Keratinocyte (primary cell): ENCODE results near the gene FOXO1. TPM values are rescaled to one million over a fixed set of nuclear protein-coding genes. Genes with fewer than 3 reads are reported as not detected.

ENCODE experiments used
- DNase-seq: peaks from one replicate; pipeline ENCODE4 v3.0.0-alpha.2; 2011; ENCODE audit warnings: low read depth, missing footprints, low spot score
- FAIRE-seq: peaks from 2 replicates; lab custom pipeline; 2011; peaks lifted over from hg19 to GRCh38; lab: Jason Lieb, UNC
- H2AFZ ChIP-seq: 2 replicates; pipeline ENCODE4 v1.6.0; 2012; ENCODE audit warnings: low read length, control low read depth, inconsistent platforms; ENCODE audit not compliant: control insufficient read depth
- H3K27ac ChIP-seq: 2 replicates; pipeline ENCODE4 v1.5.1; 2011; ENCODE audit warnings: low read length; ENCODE audit not compliant: control insufficient read depth, insufficient read depth
- H3K27me3 ChIP-seq: 3 replicates; pipeline ENCODE4 v1.6.0; 2011; ENCODE audit warnings: low read length; ENCODE audit not compliant: control insufficient read depth, insufficient read depth; ENCODE audit errors: extremely low read depth
- H3K36me3 ChIP-seq, 2 experiments: 2 replicates in 1 of 2; 3 replicates in 1 of 2; pipeline ENCODE4 v1.5.1; 2011; ENCODE audit warnings: low read length in 2 of 2, mild to moderate bottlenecking in 1 of 2; ENCODE audit not compliant: control insufficient read depth in 2 of 2, insufficient read depth in 2 of 2; ENCODE audit errors: extremely low read depth in 1 of 2
- H3K4me1 ChIP-seq: 3 replicates; pipeline ENCODE4 v1.5.1; 2011; ENCODE audit warnings: low read length; ENCODE audit not compliant: control insufficient read depth, insufficient read depth; ENCODE audit errors: extremely low read depth
- H3K4me2 ChIP-seq: 3 replicates; pipeline ENCODE4 v1.6.0; 2011; ENCODE audit warnings: low read depth, low read length; ENCODE audit not compliant: control insufficient read depth, insufficient read depth; ENCODE audit errors: extremely low read depth
- H3K4me3 ChIP-seq, 3 experiments: fragments of 200-600 bp in 1 of 3; sonication (generic) in 1 of 3; 2 replicates in 2 of 3; 3 replicates in 1 of 3; pipeline ENCODE4 v1.5.1; 2011 to 2016; ENCODE audit warnings: low read length in 3 of 3, mild to moderate bottlenecking in 3 of 3, control low read depth in 2 of 3, inconsistent platforms in 1 of 3, low read depth in 1 of 3, mixed read lengths in 1 of 3, mixed run types in 1 of 3, moderate library complexity in 1 of 3; ENCODE audit not compliant: control insufficient read depth in 2 of 3, insufficient read depth in 2 of 3; ENCODE audit errors: extremely low read depth in 1 of 3
- H3K79me2 ChIP-seq: 2 replicates; pipeline ENCODE4 v1.6.0; 2012; ENCODE audit warnings: low read length; ENCODE audit not compliant: control insufficient read depth, insufficient read depth
- H3K9ac ChIP-seq: 3 replicates; pipeline ENCODE4 v1.6.0; 2011; ENCODE audit warnings: low read length; ENCODE audit not compliant: control insufficient read depth, insufficient read depth; ENCODE audit errors: extremely low read depth
- H3K9me1 ChIP-seq: 3 replicates; pipeline ENCODE4 v1.6.0; 2011; ENCODE audit warnings: low read length; ENCODE audit not compliant: control insufficient read depth, insufficient read depth; ENCODE audit errors: extremely low read depth
- H3K9me3 ChIP-seq: 2 replicates; pipeline ENCODE4 v1.5.1; 2012; ENCODE audit warnings: low read depth, low read length; ENCODE audit not compliant: control insufficient read depth
- H4K20me1 ChIP-seq: 3 replicates; pipeline ENCODE4 v1.6.0; 2011; ENCODE audit warnings: low read length; ENCODE audit not compliant: control insufficient read depth, insufficient read depth; ENCODE audit errors: extremely low read depth
- CTCF ChIP-seq, 3 experiments: IDR thresholded peaks in 1 of 3; conservative IDR thresholded peaks in 1 of 3; optimal IDR thresholded peaks in 1 of 3; 2 replicates in 2 of 3; 3 replicates in 1 of 3; pipeline versions ENCODE3 to v1.5.1; 2011; ENCODE audit warnings: low read length in 3 of 3, mild to moderate bottlenecking in 3 of 3, moderate library complexity in 2 of 3, control low read depth in 1 of 3, inconsistent platforms in 1 of 3; ENCODE audit not compliant: insufficient read depth in 2 of 3; ENCODE audit errors: extremely low read depth in 1 of 3
- EZH2 ChIP-seq: IDR thresholded peaks from one replicate; pipeline ENCODE4 v1.6.1; 2012; ENCODE audit warnings: inconsistent platforms, mild to moderate bottlenecking, low read length, moderate library complexity
- dilution Hi-C: fragments of 300-500 bp; cut with MboI; formaldehyde crosslinking; loops from one replicate; pipeline ENCODE4 v1.7.0; 2020; ENCODE audit warnings: low sequenced_read_pairs; ENCODE audit not compliant: extremely low pct_ligation_motif_present
- polyA plus RNA-seq, 5 experiments: library from polyadenylated mRNA; depleted of rRNA in 3 of 5; stranded (reverse) in 3 of 5; stranded (forward) in 1 of 5; unstranded in 1 of 5; fragments of >200 nt; gene quantifications; 1 replicate in 1 of 5; 2 replicates in 3 of 5; 3 replicates in 1 of 5; pipeline versions ENCODE4 v1.2.1 to v1.2.3, GENCODE V29; 2011 to 2012; ENCODE audit warnings: missing spikeins in 2 of 5, low read depth in 1 of 5, low replicate concordance in 1 of 5

FOXO1 gene
- polyA plus RNA-seq, 1 donor (not counting 4 experiments of a cell fraction or from before 2014, with no cell fraction given), result 8.3 TPM

- no peaks in the 10 kb centered on the region for H3K36me3 ChIP-seq
- no peak overlapping the region for H3K9ac ChIP-seq
- TF ChIP-seq EZH2, result no peak
- no peak for TF ChIP-seq CTCF (optimal IDR thresholded peaks at IDR 0.05 in 1 of 3, IDR thresholded peaks at IDR 0.05 in 1 of 3, conservative IDR thresholded peaks at IDR 0.05 in 1 of 3; ENCODE audit: extremely low read depth in 1 of 3, insufficient read depth in 2 of 3, low read length in 3 of 3)
- peak; percentile 20 for FAIRE-seq
- DNase-seq, result no peak
- peak overlapping the region; percentile 46 for H3K4me2 ChIP-seq
- no peaks in the 10 kb centered on the region for H3K9me3 ChIP-seq
- no peaks in the 10 kb centered on the region for H3K9me1 ChIP-seq
- no peak overlapping the region for H3K27ac ChIP-seq
- dilution Hi-C loops, result no loop called here
- no peak overlapping the region for H2AFZ ChIP-seq
- H3K4me3 ChIP-seq, result no peak overlapping the region
- no peaks in the 10 kb centered on the region for H3K27me3 ChIP-seq
- peaks cover 24% of the 10 kb centered on the region for H3K79me2 ChIP-seq
- H4K20me1 ChIP-seq, result no peaks in the 10 kb centered on the region
- peaks cover 16% of the 10 kb centered on the region for H3K4me1 ChIP-seq
Observed at GRCh38 chr13:40640845-40641458, 25.5 kb downstream of the FOXO1 start.

- Histone ChIP-seq H3K4me1 (peaks cover 10% of the 10 kb centered on the region), H4K20me1 (no peaks in the 10 kb centered on the region)
- FAIRE-seq, result no peak
Observed at GRCh38 chr13:40640202-40640601, 26.2 kb downstream of the FOXO1 start.

More at GRCh38 chr13:40640202-40640601, 26.2 kb downstream of the FOXO1 start:
- DNase-seq, result no peak
- Histone ChIP-seq H3K27me3 (no peaks in the 10 kb centered on the region), H3K9me1 (no peaks in the 10 kb centered on the region), H3K27ac (no peak overlapping the region), H3K36me3 (no peaks in the 10 kb centered on the region), H3K79me2 (peaks cover 28% of the 10 kb centered on the region), H3K9me3 (no peaks in the 10 kb centered on the region), H3K4me3 (no peak overlapping the region), H2AFZ (no peak overlapping the region), H3K9ac (no peak overlapping the region), H3K4me2 (no peak overlapping the region)
- dilution Hi-C loops, result no loop called here
- TF ChIP-seq CTCF (optimal IDR thresholded peaks at IDR 0.05 in 1 of 3, IDR thresholded peaks at IDR 0.05 in 1 of 3, conservative IDR thresholded peaks at IDR 0.05 in 1 of 3; ENCODE audit: extremely low read depth in 1 of 3, insufficient read depth in 2 of 3, low read length in 3 of 3) (no peak), EZH2 (no peak)
